T-helper 17 cell (primary cell): ENCODE results near the gene MEAK7. TPM values are rescaled to one million over a fixed set of nuclear protein-coding genes. Genes with fewer than 3 reads are reported as not detected.

ENCODE experiments used
- ATAC-seq: fragments of 150-1000 bp; cut with Tn5 transposase; 2 replicates; pipeline ENCODE4 v1.10.0; 2021; ENCODE audit warnings: mild to moderate bottlenecking, moderate library complexity
- DNase-seq, 3 donors: peaks; one replicate each; pipeline versions ENCODE4 v3.0.0 to v3.0.0-alpha.2; 2020 to 2021
- H3K9me3 ChIP-seq: one replicate; pipeline ENCODE4 v1.7.0; 2013; ENCODE audit warnings: low read length, mild to moderate bottlenecking; ENCODE audit not compliant: control insufficient read depth, poor library complexity, severe bottlenecking
- H3K27ac Mint-ChIP-seq: one replicate; pipeline ENCODE4 v1.8.0; 2022; ENCODE audit warnings: mild to moderate bottlenecking, moderate library complexity, mixed read lengths
- H3K27me3 Mint-ChIP-seq: one replicate; pipeline ENCODE4 v1.8.0; 2022; ENCODE audit warnings: mixed read lengths
- H3K36me3 Mint-ChIP-seq: one replicate; pipeline ENCODE4 v1.8.0; 2022; ENCODE audit warnings: low read depth, mixed read lengths
- H3K4me1 Mint-ChIP-seq: one replicate; pipeline ENCODE4 v1.8.0; 2022; ENCODE audit warnings: mild to moderate bottlenecking, mixed read lengths
- H3K4me3 Mint-ChIP-seq: one replicate; pipeline ENCODE4 v1.8.0; 2022; ENCODE audit warnings: mild to moderate bottlenecking, moderate library complexity, mixed read lengths
- total RNA-seq, 4 donors: library from RNA in 2 of 4; stranded (reverse) in 2 of 4; gene quantifications; one replicate each; pipeline ENCODE4 v1.2.3 and lab custom pipeline; 2022 to 2026

Gene MEAK7
- total RNA-seq, 2 donors from 2014 or later: 5.7 to 8.9 TPM

GRCh38 chr16:84513666-84514065 lies 9.2 kb upstream of the MEAK7 start:
- Mint-ChIP-seq H3K27ac (peak overlapping the region; percentile 97), H3K4me1 (peaks cover 45% of the 10 kb centered on the region), H3K36me3 (no peaks in the 10 kb centered on the region), H3K4me3 (peak overlapping the region; percentile 80), H3K27me3 (no peaks in the 10 kb centered on the region)
- no peak for ATAC-seq
- no peaks in the 10 kb centered on the region for H3K9me3 ChIP-seq
- no peak for DNase-seq

GRCh38 chr16:84513123-84513522 lies 8.7 kb upstream of the MEAK7 start:
- Mint-ChIP-seq H3K4me1 (peaks cover 49% of the 10 kb centered on the region), H3K4me3 (peak overlapping the region; percentile 59), H3K27ac (peak overlapping the region; percentile 97), H3K36me3 (no peaks in the 10 kb centered on the region), H3K27me3 (no peaks in the 10 kb centered on the region)
- no peak for DNase-seq
- no peaks in the 10 kb centered on the region for H3K9me3 ChIP-seq
- ATAC-seq: no peak

GRCh38 chr16:84511831-84512230 lies 7.4 kb upstream of the MEAK7 start:
- H3K4me1 Mint-ChIP-seq: peaks cover 53% of the 10 kb centered on the region
- H3K27me3 Mint-ChIP-seq: no peaks in the 10 kb centered on the region
- H3K4me3 Mint-ChIP-seq: peak overlapping the region; percentile 57
- no peaks in the 10 kb centered on the region for H3K36me3 Mint-ChIP-seq
- no peaks in the 10 kb centered on the region for H3K9me3 ChIP-seq
- peak overlapping the region; percentile 37 for H3K27ac Mint-ChIP-seq
- ATAC-seq: no peak
- no peak for DNase-seq

- Mint-ChIP-seq H3K4me3 (peak overlapping the region; percentile 57), H3K36me3 (no peaks in the 10 kb centered on the region), H3K27me3 (no peaks in the 10 kb centered on the region), H3K27ac (peak overlapping the region; percentile 37), H3K4me1 (peaks cover 52% of the 10 kb centered on the region)
- no peaks in the 10 kb centered on the region for H3K9me3 ChIP-seq
- ATAC-seq: peak; percentile 31
- DNase-seq: peak; percentile 69 to 85 (median 71)
Observed at GRCh38 chr16:84511180-84511800, 6.8 kb upstream of the MEAK7 start.

GRCh38 chr16:84509032-84509950 lies 4.8 kb upstream of the MEAK7 start:
- Mint-ChIP-seq H3K36me3 (no peaks in the 10 kb centered on the region), H3K4me3 (no peak overlapping the region), H3K27ac (peak overlapping the region; percentile 89), H3K27me3 (no peaks in the 10 kb centered on the region), H3K4me1 (peaks cover 50% of the 10 kb centered on the region)
- no peaks in the 10 kb centered on the region for H3K9me3 ChIP-seq
- ATAC-seq: no peak
- DNase-seq: no peak

GRCh38 chr16:84508502-84508901 lies 4.0 kb upstream of the MEAK7 start:
- Mint-ChIP-seq H3K27me3 (no peaks in the 10 kb centered on the region), H3K4me1 (peaks cover 51% of the 10 kb centered on the region), H3K4me3 (peak overlapping the region; percentile 80), H3K36me3 (no peaks in the 10 kb centered on the region), H3K27ac (peak overlapping the region; percentile 89)
- ATAC-seq (peak; percentile 20), DNase-seq (no peak)
- H3K9me3 ChIP-seq: no peaks in the 10 kb centered on the region

GRCh38 chr16:84507011-84507982 lies 2.8 kb upstream of the MEAK7 start:
- no peaks in the 10 kb centered on the region for H3K9me3 ChIP-seq
- DNase-seq (peak in 1 of 3 donors; percentile 27), ATAC-seq (no peak)
- H3K4me3 Mint-ChIP-seq: peak overlapping the region; percentile 82
- no peaks in the 10 kb centered on the region for H3K36me3 Mint-ChIP-seq
- H3K27me3 Mint-ChIP-seq: no peaks in the 10 kb centered on the region
- peaks cover 43% of the 10 kb centered on the region for H3K4me1 Mint-ChIP-seq
- peak overlapping the region; percentile 88 for H3K27ac Mint-ChIP-seq

GRCh38 chr16:84505249-84506187 lies 1.1 kb upstream of the MEAK7 start:
- DNase-seq (no peak), ATAC-seq (no peak)
- Mint-ChIP-seq H3K36me3 (no peaks in the 10 kb centered on the region), H3K4me3 (peak overlapping the region; percentile 93), H3K27me3 (no peaks in the 10 kb centered on the region), H3K4me1 (peaks cover 37% of the 10 kb centered on the region), H3K27ac (peak overlapping the region; percentile 88)
- H3K9me3 ChIP-seq: no peaks in the 10 kb centered on the region

GRCh38 chr16:84503751-84504395 lies 586 bp downstream of the MEAK7 start:
- no peaks in the 10 kb centered on the region for H3K27me3 Mint-ChIP-seq
- ATAC-seq (no peak), DNase-seq (peak in 1 of 3 donors; percentile 31)
- H3K4me1 Mint-ChIP-seq: peaks cover 35% of the 10 kb centered on the region
- no peaks in the 10 kb centered on the region for H3K36me3 Mint-ChIP-seq
- H3K4me3 Mint-ChIP-seq: peak overlapping the region; percentile 93
- peak overlapping the region; percentile 88 for H3K27ac Mint-ChIP-seq
- no peaks in the 10 kb centered on the region for H3K9me3 ChIP-seq

- Mint-ChIP-seq H3K36me3 (no peaks in the 10 kb centered on the region), H3K27me3 (no peaks in the 10 kb centered on the region), H3K4me3 (no peak overlapping the region), H3K4me1 (peaks cover 26% of the 10 kb centered on the region), H3K27ac (no peak overlapping the region)
- DNase-seq (no peak), ATAC-seq (no peak)
- no peaks in the 10 kb centered on the region for H3K9me3 ChIP-seq
Observed at GRCh38 chr16:84502581-84502980, 1.9 kb downstream of the MEAK7 start.

- no peaks in the 10 kb centered on the region for H3K36me3 Mint-ChIP-seq
- no peak overlapping the region for H3K27ac Mint-ChIP-seq
- H3K9me3 ChIP-seq: no peaks in the 10 kb centered on the region
- no peak for DNase-seq
- ATAC-seq: no peak
- no peaks in the 10 kb centered on the region for H3K27me3 Mint-ChIP-seq
- H3K4me3 Mint-ChIP-seq: no peak overlapping the region
- peaks cover 23% of the 10 kb centered on the region for H3K4me1 Mint-ChIP-seq
Observed at GRCh38 chr16:84502075-84502474, 2.4 kb downstream of the MEAK7 start.
